ENCODE results near the gene GRK2. TPM values are rescaled to one million over a fixed set of nuclear protein-coding genes. Genes with fewer than 3 reads are reported as not detected.
A peak's percentile ranks its signal among the peaks of the same experiment; 100 is the strongest.

GRK2 gene
- total RNA-seq, 1 donor from 2014 or later = 56.8 TPM

DNA sequence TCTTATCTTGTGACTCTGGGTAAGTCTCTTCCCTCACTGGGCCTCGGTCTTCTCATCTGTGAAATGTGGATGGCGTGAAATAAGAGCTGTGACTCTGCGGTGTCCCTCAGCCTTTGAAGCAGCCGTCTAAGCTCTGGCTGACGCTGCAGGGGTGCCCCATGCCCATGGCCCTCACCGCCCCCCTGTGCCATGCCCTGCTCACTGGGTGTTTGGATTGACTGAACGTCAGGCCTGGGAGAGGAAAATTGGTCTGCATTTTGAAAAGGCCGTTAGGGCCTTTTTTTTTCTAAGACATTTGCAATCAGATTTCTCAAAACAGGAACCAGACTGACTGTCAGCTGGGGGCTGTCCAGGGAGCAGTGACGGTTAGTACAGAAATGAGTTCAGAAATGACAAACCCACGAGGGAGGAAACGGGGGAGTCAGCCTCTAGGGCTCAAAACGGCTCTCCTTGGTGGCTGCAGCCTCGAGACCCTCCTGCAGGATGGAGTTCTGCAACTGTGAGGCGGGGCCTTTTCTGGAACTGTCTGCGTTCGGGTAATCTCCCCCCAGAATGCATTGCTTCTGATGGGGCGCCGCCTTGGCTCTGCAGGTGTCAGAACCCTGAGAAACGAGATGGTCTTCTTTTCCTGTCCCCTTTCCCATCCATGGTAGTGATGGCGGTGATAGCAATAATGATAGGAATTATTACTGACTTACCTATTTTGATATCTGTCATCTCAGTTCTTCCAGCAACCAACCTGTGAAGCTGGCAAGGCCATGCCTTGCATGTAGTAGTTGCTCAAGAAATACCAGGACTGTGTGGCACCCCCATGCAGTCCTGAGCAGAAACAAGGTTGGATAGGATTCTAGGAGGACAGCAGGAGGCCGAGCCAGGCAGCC, 2.0 kb downstream of the GRK2 start:
- intact Hi-C loops (cut with micrococcal nuclease) = no loop called here
- DNase-seq = peak; percentile 34
- ATAC-seq = no peak

DNA sequence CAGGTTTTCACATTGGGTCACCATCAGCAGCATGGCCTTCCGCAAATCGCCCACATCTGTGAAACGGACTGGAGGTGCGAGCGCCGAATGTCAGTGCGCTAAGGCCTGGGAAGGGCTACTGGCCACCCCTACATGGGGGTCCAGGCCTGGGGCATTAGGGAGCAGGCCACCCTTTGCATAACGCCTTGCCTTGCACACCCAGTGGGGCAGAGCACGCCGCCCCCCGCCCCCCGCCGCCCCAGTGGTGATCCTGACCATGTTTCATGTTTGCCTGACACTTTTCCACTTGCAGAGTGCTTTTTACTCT, 2.6 kb downstream of the GRK2 start:
- intact Hi-C loops (cut with micrococcal nuclease) = no loop called here
- ATAC-seq (no peak), DNase-seq (no peak)

DNA sequence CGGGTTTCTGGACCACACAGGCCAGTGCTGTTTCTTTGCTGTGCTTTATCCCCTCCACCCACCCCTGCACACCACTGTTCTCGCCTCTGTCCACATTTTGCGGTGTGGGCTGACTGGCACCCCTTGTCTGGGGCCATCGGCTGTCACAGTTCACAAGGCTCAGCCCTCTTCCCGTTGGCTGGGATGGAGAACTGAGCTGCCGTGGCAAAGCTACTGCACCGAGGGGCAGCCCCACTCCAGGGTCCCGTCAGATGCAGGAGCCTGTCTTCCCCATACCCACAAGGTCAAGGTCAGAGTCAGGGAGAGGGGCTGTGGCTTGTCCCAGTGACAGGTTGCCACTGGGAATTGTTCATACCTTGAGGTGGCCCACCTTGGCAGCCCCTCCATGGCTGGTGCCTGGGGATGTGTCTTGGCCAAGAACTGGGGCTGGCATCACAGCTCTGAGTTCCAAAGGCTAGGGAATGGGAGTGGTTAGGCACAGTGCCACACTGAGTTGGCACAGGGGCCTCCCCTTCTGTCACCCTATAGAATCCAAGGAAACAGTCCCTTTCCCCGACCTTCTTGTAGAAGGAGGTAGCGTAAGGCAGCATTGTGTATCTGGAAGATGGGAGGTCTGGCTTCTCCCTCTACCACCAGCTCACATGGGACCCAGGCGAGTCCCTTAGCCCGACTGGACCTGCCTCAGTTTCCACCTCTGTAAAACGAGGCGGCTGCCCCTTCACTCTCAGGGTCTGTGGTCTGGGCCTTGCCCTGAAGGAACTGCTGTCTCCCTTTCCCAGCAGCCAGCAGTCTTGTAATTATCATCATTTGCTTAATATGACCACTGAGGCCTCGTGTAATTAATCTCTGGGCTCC, 3.4 kb downstream of the GRK2 start:
- intact Hi-C loops (cut with micrococcal nuclease) = no loop called here
- ATAC-seq (peak; percentile 10), DNase-seq (peak; percentile 56)

DNA sequence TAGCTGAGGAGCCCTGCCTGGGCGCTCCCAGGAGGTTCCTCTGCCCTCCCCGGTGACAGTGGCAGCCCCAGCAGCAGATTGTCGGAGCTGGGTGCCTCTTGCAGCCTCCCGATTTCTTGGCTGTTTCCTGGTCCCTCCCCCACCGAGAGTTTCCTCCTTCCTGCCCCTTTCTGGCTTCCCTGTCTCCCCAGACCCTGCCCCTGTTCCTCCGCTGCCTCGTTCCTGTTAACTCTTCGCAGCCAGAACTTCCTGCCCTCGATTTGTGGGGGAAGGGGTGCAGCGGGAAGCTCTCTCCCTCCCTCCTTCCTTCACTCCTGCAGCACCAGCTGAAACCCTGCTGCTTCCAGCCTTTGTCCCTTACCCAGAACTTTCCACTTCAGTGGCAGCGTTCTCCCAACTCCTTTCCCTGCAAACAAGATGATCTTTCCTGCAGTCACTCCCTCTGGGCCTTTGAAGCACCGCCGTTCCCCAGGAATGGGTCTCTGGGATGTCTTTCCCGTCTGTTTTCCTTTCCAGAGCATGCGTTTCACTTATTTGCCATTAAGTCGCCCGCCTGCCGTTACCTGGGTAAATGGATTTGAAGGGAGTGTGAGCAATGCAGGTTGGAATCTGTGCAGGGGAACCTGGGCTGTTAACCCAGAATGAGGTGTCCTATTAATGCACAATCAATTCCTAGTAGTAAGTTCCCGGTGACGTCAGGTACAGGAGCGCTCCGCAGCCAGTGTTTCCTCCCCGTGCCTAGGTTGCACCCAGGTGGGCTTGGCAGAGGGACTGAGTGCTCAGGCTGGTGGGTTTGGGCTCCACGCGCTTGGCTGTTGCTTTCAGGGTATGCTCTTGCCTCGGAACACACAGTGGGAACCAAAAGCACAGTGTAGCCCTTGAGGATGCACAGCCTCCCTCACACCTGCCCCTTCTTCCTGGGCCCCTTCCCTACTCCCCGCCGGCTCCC, 4.3 kb downstream of the GRK2 start:
- peak; percentile 62 for DNase-seq
- ATAC-seq = peak; percentile 18
- intact Hi-C loops (cut with micrococcal nuclease) = no loop called here

DNA sequence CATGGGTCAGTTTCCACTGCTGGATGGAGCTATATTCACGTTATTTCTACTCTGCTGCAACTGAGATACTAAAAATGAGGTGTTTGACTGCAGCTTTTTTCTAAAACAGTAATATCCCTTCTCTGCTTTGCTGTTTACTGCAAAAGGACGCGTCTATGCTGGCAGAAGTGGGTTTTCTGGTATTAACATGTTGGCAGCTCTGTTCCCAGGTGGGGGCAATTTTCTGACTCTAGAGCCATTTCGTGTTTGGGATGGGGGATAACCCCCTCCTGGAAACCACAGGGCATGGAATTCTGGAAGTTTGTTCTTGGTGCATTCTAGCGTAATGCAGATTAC, 4.9 kb downstream of the GRK2 start:
- DNase-seq = no peak
- ATAC-seq = no peak
- intact Hi-C loops (cut with micrococcal nuclease) = no loop called here

DNA sequence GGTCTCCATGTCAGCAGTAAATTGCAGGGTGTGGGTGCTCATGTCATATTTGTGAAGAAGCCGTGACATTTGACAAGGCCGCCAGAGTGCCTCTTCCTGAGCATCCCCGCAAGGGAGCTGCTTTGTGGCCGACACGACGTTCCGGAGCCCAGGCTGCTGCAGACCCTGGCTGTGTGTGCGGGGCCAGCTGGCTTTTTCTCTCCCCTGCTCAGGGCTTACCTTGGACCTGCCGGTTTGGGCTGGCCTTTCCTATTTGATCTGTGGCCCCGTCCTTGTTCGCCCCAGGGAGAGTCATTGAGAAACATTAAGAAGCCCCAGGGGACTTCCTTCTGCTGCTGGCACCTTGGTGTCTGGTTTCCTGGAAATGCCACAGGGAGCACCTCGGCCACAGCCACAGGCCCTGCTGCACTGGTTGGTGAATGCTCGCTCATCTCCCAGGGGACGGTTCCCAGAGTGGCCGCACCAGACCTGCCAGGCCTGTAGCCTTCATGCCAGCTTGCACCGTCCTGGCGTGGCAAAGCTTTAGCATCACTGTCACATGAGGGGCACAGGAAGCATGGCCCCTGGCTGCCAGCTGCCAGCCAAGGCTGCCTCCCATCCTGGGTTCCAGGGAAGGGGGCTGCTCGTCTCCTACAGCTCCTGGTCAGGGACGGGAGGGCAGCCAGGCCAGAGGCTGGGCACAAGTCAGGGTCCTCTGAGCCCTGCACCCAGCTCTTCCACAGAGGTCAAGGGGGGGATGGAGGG, 5.4 kb downstream of the GRK2 start:
- ATAC-seq (no peak), DNase-seq (peak; percentile 46)
- intact Hi-C loops (cut with micrococcal nuclease) = no loop called here

DNA sequence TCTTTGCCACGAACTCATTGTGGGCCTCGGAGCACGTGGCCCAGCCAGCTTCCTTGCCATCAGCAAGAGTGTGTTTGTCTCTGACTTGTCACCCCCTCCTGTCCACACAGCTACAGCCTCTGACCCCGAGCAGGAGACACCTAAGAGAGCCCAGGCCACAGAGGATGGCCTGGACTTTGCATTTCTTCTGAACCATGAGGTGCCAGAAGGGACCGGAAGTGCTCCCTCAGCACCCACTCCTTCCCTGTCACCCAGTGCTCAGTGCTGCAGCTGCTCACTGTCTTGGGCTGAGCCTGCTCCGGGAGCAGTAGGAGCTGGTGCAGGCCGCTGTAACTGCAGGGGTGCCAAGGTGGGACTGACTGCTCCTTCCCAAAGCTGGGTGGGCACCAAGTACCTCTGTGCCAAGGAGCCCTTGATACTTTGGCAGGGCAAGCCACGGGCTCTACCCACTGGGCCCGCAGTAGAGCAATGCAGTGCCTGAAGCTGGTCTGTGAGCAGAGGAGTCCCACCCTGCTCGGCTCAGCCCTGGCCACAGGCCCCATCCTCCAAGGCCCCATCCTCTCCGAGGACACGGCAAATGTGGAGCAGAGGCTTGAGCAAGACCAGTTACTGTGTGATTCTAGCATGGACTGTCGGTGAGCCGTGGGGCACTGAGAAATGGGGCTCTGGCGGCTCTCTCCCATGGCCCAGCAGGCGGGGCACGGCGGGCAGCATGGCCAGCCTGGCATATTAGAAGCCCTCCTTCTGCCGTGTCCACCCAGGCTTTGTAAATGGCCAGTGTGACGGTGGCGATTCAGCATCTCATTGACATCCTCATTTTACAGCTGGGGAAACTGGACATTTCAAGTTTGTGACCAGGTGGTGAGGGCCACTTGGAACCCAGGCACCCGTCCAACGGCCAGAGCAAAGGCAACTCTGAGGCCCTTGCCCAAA, 6.3 kb downstream of the GRK2 start:
- intact Hi-C loops (cut with micrococcal nuclease) = no loop called here
- DNase-seq (peak; percentile 33), ATAC-seq (peak; percentile 6)

DNA sequence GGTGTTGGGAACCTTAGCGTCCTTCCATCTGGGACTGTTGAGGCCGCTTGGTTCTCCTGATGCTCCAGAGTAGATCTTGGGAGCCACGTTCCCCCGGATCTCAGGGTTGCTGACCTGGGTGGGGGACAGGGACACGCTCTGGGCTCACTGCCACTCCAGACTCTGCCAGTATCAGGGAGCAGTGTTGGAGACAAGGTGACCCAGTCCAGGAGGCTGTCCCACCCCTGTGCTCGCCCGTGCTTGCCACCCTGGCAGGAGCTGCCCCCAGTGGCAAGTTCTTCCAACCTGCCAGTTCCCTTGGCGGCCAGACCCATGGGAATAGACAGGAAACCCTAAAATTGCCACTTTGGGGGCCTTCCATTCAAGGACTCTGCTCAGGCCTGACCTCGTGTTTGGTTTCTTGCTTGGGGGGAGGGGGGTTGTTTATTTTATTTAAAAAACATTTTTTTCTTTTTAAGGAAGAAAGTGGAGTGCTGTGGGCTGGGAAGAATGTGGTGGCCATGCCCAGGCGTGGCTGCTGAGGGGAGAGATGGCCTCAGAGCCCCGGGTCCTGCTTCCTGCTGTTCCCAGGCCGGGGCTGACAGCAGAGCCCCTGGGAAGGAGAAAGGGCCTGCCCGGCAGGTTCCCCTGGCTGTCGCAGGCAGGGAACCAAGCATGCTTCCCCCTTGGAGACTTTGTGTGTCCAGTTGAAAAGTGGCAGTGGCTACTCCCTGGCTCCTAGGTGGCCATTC, 7.2 kb downstream of the GRK2 start:
- ATAC-seq (peak; percentile 40), DNase-seq (peak; percentile 74)
- intact Hi-C loops (cut with micrococcal nuclease) = no loop called here

DNA sequence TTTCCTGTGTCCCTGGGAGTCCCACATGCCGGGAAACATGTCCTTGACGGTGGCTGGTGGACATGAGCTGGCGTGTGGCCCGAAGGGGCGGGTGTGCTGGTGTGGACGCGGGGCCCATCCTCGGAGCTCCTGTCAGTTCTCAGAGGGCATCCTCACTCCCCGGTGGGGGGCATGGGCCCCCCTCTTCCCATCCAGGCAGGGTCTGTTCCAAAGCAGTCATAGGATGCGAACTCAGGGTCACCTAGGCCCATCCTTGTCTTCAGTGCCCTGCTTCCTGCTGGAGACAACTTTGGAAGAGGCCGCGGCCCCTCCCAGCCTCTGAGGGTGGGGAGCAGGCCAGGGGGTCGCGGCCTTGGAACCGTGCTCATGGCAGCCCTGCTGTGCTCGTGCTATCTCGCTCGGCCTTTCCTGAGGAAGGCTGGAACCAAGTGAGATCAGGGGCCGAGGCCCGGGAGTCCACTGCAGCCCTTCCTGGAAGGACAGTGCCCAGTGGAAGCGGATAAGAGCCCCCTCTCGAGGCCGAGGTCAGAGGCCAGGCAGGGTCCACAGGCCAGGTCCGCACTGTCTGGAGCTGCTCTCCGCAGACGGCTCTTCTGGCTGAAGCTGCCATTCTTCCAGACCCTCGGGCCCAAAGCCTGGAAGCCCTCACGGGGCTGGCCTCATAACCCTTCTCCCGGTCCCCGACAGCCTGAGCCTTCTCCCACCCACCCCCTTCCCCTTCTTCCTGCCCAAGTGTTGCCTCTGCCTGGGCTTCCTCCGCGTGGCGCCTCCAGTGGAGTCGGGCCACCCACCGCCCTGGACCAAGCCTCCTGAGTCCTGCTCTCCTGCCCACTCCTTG, 8.7 kb downstream of the GRK2 start:
- DNase-seq = peak; percentile 83
- peak; percentile 6 for ATAC-seq
- intact Hi-C loops (cut with micrococcal nuclease) = no loop called here

DNA sequence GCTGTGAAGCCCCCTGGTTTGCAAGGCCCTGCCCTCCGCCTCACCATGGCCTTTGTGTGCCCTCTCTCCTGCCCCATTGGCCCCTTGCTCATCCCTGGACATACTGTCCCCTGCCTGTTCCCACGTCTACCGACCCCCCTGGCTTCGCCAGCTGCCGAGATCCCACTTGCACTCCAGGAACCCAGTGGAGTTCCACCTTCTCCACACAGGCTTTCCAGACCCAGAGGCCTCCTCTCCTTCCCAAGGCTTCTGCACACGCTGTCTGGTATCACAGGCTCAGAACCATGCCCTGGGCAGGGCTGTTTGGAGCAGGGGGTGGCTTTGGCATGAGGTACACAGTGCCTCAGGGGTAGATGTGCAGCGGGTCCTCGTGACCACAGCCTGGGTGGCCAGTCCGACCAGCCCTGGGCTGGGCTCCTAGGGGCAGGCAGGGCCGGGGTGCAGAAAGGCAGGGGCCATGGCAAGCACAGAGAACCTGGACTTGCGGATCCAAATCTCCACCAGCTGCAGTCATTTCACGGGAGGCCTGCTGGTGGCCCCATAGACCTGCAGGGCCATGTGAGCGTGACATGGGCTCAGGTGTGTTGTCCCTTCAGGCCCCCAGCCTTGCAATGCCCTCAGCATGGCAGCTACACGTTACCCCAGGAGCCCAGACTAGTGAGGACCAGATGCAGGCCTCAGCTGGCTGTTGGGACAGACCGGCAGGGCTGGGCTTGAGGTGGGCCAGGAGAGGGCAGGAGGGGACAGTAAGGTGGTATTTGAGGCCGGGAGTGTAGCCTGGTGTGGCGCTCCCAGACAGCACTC, 9.5 kb downstream of the GRK2 start:
- DNase-seq (peak; percentile 33), ATAC-seq (no peak)
- intact Hi-C loops (cut with micrococcal nuclease) = no loop called here

DNA sequence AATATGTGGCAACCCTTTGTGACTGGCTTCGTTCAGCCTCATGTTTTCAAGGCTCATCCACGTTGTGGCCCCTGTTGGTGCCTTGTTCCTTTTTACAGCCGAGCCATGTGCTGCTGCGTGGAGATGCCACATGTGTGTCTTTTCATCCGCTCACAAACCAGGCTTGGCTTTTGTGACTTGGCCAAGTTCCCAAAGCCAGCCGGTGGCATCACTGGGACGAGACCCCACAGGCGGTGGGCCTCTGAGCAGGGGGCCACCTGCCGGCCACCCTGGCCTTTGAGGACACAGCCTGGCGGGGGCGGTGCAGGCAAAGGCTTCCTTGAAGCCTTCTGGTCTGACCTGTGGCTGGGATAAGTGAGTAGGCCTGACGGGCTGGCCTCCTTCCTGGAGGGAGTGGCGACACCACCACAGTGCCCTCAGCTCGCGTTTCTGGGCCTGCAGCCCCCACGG, 10.5 kb downstream of the GRK2 start:
- DNase-seq (peak; percentile 60), ATAC-seq (peak; percentile 26)
- intact Hi-C loops (cut with micrococcal nuclease) = no loop called here

DNA sequence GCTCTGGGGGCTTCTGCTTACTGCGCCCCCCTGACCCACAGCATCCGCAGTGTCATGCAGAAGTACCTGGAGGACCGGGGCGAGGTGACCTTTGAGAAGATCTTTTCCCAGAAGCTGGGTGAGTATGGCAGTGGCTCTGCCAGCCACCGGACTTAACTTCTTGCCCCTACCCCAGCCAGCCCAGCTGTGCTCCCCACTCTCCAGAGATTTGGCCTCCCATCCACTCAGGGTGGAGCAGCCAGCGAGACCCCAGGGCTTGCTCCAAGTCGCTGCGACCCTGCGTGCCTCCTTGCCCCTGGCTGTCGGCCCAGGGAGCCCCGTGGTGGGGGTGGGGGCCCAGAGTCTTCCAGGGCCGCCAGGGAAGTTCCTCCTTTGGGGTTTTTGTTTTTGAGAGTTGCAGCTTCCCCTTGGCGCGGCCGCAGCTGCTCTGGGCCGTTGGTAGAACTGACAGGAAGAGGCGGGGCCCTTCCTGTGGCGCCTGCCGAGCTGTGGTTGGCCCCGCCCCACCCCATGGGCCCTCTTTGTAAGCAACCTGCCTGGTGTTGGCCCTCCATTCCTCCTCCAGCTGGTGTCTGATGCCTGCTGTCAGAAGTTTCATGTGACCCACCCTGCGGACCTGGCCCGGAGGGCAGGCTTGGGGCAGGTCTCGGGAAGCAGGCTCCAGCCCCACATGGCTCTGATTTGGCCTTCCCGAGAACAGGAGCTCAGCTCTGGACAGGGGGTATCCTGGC, 11.1 kb downstream of the GRK2 start:
- intact Hi-C loops (cut with micrococcal nuclease) = no loop called here
- peak; percentile 95 for DNase-seq
- ATAC-seq = peak; percentile 84

DNA sequence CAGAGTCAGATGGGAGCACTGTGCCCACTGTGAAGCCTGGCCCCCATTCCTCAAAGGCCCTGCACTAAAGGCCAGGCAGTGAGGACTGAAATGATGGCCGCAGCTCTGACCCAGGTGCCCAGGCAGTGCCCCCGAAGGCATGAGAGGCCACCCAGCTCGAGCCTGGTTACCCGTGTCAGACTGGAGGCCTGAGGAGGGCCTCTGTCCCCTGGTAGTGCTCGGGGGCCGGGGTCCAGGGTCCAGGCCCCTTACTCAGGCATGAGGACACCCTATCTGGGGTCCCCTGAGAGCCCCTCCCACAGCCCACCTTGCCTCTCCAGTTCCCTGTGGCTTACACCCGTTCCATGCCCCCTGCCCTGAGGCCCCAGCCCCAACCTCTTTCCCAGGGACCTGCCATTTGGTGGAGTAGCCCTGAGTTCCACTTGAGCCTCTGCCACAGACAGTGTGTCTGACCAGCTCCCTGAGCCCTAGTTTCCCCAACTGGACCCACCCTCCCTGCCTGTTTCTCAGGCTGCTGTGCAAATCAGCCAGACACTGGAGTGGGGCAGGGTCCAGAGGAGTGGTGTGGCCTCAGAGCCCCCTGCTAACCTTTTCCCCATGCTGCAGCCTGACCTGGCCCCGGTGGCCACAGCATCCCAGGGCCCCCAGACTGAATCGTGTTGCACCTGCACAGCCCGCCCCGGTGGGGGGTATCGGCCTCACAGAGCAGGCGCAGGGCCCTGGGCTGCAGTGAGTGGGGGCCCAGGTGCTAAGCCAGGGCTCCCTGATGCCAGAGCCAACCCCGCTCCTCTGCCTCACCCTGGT, 12.1 kb downstream of the GRK2 start:
- intact Hi-C loops (cut with micrococcal nuclease) = no loop called here
- ATAC-seq = no peak
- peak; percentile 35 for DNase-seq
